CD14-positive monocyte (primary cell): Measurements from ENCODE around the gene AURKAIP1. TPM values are rescaled to one million over a fixed set of nuclear protein-coding genes. Genes with fewer than 3 reads are reported as not detected.
A peak's percentile ranks its signal among the peaks of the same experiment; 100 is the strongest.

Source experiments
- DNase-seq, 3 donors: peaks; one replicate each; pipeline ENCODE4 v3.0.0-alpha.2; 2011 to 2022
- H2AFZ ChIP-seq: 2 replicates; pipeline ENCODE4 v1.6.0; 2012; ENCODE audit warnings: mild to moderate bottlenecking, low read depth, low read length, inconsistent platforms; ENCODE audit not compliant: insufficient read depth, poor library complexity, severe bottlenecking
- H3K27ac ChIP-seq, 2 donors: 1 replicate in 1 of 2; 2 replicates in 1 of 2; pipeline ENCODE4 v1.5.1; 2012 to 2013; ENCODE audit warnings: low read length in 2 of 2, control low read depth in 1 of 2, inconsistent platforms in 1 of 2, low read depth in 1 of 2, mild to moderate bottlenecking in 1 of 2
- H3K27me3 ChIP-seq, 2 donors: one replicate each; pipeline versions ENCODE4 v1.6.0 to v1.6.1; 2011 to 2013; ENCODE audit warnings: low read length in 2 of 2; ENCODE audit not compliant: control insufficient read depth in 2 of 2, insufficient read depth in 2 of 2
- H3K36me3 ChIP-seq, 2 donors: replicated peaks in 1 of 2; 1 replicate in 1 of 2; 2 replicates in 1 of 2; pipeline versions ENCODE4 v1.5.1 to v1.6.1; 2012 to 2013; ENCODE audit warnings: low read length in 2 of 2, control low read depth in 1 of 2, inconsistent platforms in 1 of 2, mild to moderate bottlenecking in 1 of 2; ENCODE audit not compliant: insufficient read depth in 2 of 2, control insufficient read depth in 1 of 2
- H3K4me1 ChIP-seq, 2 donors: 1 replicate in 1 of 2; 2 replicates in 1 of 2; pipeline versions ENCODE4 v1.5.1 to v1.6.1; 2012 to 2013; ENCODE audit warnings: low read length in 2 of 2, control low read depth in 1 of 2, inconsistent platforms in 1 of 2, mild to moderate bottlenecking in 1 of 2, moderate library complexity in 1 of 2; ENCODE audit not compliant: insufficient read depth in 2 of 2, control insufficient read depth in 1 of 2
- H3K4me2 ChIP-seq: replicated peaks from 2 replicates; pipeline ENCODE3; 2012; ENCODE audit warnings: low read length, moderate library complexity, mild to moderate bottlenecking; ENCODE audit not compliant: poor library complexity, severe bottlenecking; ENCODE audit errors: extremely low read depth
- H3K4me3 ChIP-seq, 3 experiments: fragments of 200-600 bp in 1 of 3; sonication (generic) in 1 of 3; replicated peaks in 1 of 3; 1 replicate in 2 of 3; 2 replicates in 1 of 3; pipeline ENCODE4 v1.5.1; 2011 to 2013; ENCODE audit warnings: low read length in 3 of 3, mild to moderate bottlenecking in 3 of 3, control low read depth in 2 of 3, low read depth in 2 of 3, inconsistent platforms in 1 of 3, moderate library complexity in 1 of 3
- H3K79me2 ChIP-seq: 2 replicates; pipeline ENCODE4 v1.6.0; 2012; ENCODE audit warnings: mild to moderate bottlenecking, control low read depth, inconsistent platforms, low read length, moderate library complexity; ENCODE audit not compliant: insufficient read depth
- H3K9ac ChIP-seq: 2 replicates; pipeline ENCODE4 v1.6.0; 2017; ENCODE audit warnings: low read length, mild to moderate bottlenecking; ENCODE audit not compliant: insufficient read depth, poor library complexity, severe bottlenecking
- H3K9me3 ChIP-seq, 2 donors: replicated peaks in 1 of 2; 1 replicate in 1 of 2; 2 replicates in 1 of 2; pipeline versions ENCODE4 v1.5.1 to v1.6.1; 2012 to 2013; ENCODE audit warnings: low read length in 2 of 2, control low read depth in 1 of 2; ENCODE audit not compliant: control insufficient read depth in 1 of 2, insufficient read depth in 1 of 2
- H4K20me1 ChIP-seq: 2 replicates; pipeline ENCODE4 v1.6.0; 2012; ENCODE audit warnings: mild to moderate bottlenecking, low read length, control low read depth, moderate library complexity; ENCODE audit not compliant: insufficient read depth
- H3K27ac Mint-ChIP-seq, 7 donors: one replicate each; pipeline ENCODE4 v1.8.0; 2020; ENCODE audit warnings: mild to moderate bottlenecking in 7 of 7, mixed read lengths in 7 of 7, moderate library complexity in 6 of 7, inconsistent platforms in 2 of 7
- H3K27me3 Mint-ChIP-seq, 3 donors: one replicate each; pipeline ENCODE4 v1.8.0; 2021 to 2022; ENCODE audit warnings: low read depth in 3 of 3, mild to moderate bottlenecking in 3 of 3, mixed read lengths in 3 of 3, moderate library complexity in 3 of 3, inconsistent platforms in 1 of 3
- H3K36me3 Mint-ChIP-seq, 2 donors: one replicate each; pipeline ENCODE4 v1.8.0; 2020; ENCODE audit warnings: mixed read lengths in 2 of 2, inconsistent platforms in 1 of 2, mild to moderate bottlenecking in 1 of 2
- H3K4me1 Mint-ChIP-seq: one replicate; pipeline ENCODE4 v1.8.0; 2020; ENCODE audit warnings: mild to moderate bottlenecking, mixed read lengths
- H3K4me3 Mint-ChIP-seq, 2 donors: one replicate each; pipeline ENCODE4 v1.8.0; 2020; ENCODE audit warnings: mild to moderate bottlenecking in 2 of 2, mixed read lengths in 2 of 2, moderate library complexity in 1 of 2
- H3K9me3 Mint-ChIP-seq, 7 donors: one replicate each; pipeline ENCODE4 v1.8.0; 2020 to 2022; ENCODE audit warnings: mixed read lengths in 7 of 7, mild to moderate bottlenecking in 6 of 7, moderate library complexity in 6 of 7, inconsistent platforms in 2 of 7
- CTCF ChIP-seq: fragments of 200-600 bp; IDR thresholded peaks from one replicate; pipeline ENCODE4 v1.8.0; 2022; ENCODE audit warnings: antibody characterized with exemption, mild to moderate bottlenecking
- WGBS: methylation state at CpG from one replicate; pipeline ENCODE4 v1.1.5; 2013; ENCODE audit warnings: missing lambda C conversion rate; ENCODE audit not compliant: insufficient coverage; 5-methylcytosine and 5-hydroxymethylcytosine counted together
- intact Hi-C, 2 donors: fragments of 100-400 bp; cut with micrococcal nuclease; formaldehyde crosslinking; loops; one replicate each; pipeline versions ENCODE4 v1.15.0 to v1.15.1; 2023
- polyA plus RNA-seq, 3 donors: library from polyadenylated mRNA; depleted of rRNA in 1 of 3; unstranded in 2 of 3; stranded (reverse) in 1 of 3; fragments of 300-500 nt in 2 of 3; fragments of >200 nt in 1 of 3; fragmentation: Illumina TruSeq in 2 of 3; gene quantifications; 1 replicate in 2 of 3; 2 replicates in 1 of 3; pipeline ENCODE4 v1.2.3, GENCODE V29; 2012 to 2021

Gene AURKAIP1
- polyA plus RNA-seq, 3 donors, result 59.1 to 160 (median 134) TPM

GRCh38 chr1:1343811-1344421 is 31.1 kb downstream of the AURKAIP1 start:
- peaks cover 16 to 29% of the 10 kb centered on the region in 2 donors for H3K36me3 Mint-ChIP-seq

DNA sequence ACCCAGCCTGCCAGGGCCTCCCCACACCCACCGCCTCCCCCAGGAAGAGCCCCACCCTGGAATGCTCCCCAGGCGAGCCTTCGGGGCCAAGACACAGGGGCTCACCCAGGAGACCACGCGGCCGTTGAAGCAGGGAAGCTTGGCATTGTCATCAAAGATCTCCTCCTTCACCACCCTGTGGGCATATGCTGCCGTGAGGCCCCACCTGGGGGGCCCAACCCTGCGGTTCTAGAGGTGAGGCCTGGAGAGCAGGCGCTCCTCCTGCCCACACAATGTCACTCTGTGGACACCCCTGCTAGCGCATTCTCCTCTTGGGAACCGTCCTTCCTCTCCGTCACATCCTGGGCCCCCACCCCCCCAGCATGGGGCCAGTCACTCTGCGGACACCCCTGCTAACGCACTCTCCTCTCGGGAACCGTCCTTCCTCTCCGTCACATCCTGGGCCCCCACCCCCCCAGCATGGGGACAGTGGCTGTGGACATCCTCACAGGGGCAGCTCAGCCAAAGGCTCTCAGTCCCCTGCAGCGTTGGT is 32.4 kb downstream of the AURKAIP1 start:
- no peaks in the 10 kb centered on the region for H3K27me3 ChIP-seq
- intact Hi-C loops, result no loop called here
- H3K9me3 ChIP-seq, result no peaks in the 10 kb centered on the region
- no peak for TF ChIP-seq CTCF
- H3K9ac ChIP-seq, result no peak overlapping the region
- peaks cover 2 to 6% of the 10 kb centered on the region in 2 donors for H3K4me1 ChIP-seq
- H3K4me3 ChIP-seq, result no peak overlapping the region
- peaks cover 4 to 29% of the 10 kb centered on the region in 2 donors for H3K36me3 ChIP-seq
- H2AFZ ChIP-seq, result no peak overlapping the region
- WGBS, result 90% methylated on average over 15 of the region's 18 CpGs
- peaks cover 38% of the 10 kb centered on the region for H4K20me1 ChIP-seq
- no peak overlapping the region for H3K4me2 ChIP-seq
- H3K27ac ChIP-seq, result no peak overlapping the region
- Mint-ChIP-seq H3K4me3 (no peak overlapping the region), H3K36me3 (peaks cover 21 to 40% of the 10 kb centered on the region in 2 donors), H3K27me3 (peaks cover 2 to 6% (median 4%) of the 10 kb centered on the region in 3 donors), H3K9me3 (peaks cover 0 to 1% (median 0%) of the 10 kb centered on the region in 7 donors), H3K4me1 (peaks cover 9% of the 10 kb centered on the region), H3K27ac (peak overlapping the region in 1 of 7 donors; percentile 75)
- no peak for DNase-seq
- peaks cover 20% of the 10 kb centered on the region for H3K79me2 ChIP-seq

More at GRCh38 chr1:1343811-1344421, 31.1 kb downstream of the AURKAIP1 start:
- H3K27me3 ChIP-seq, result no peaks in the 10 kb centered on the region
- peaks cover 28% of the 10 kb centered on the region for H3K79me2 ChIP-seq
- Mint-ChIP-seq H3K4me3 (no peak overlapping the region), H3K27ac (peak overlapping the region in 1 of 7 donors; percentile 40), H3K9me3 (peaks cover 0 to 1% (median 0%) of the 10 kb centered on the region in 7 donors), H3K27me3 (peaks cover 2 to 11% (median 6%) of the 10 kb centered on the region in 3 donors), H3K4me1 (peaks cover 16% of the 10 kb centered on the region)
- peaks cover 11 to 17% of the 10 kb centered on the region in 2 donors for H3K4me1 ChIP-seq
- peaks cover 44% of the 10 kb centered on the region for H4K20me1 ChIP-seq
- no peak overlapping the region for H3K4me2 ChIP-seq
- no peak overlapping the region for H3K9ac ChIP-seq
- no peak overlapping the region for H3K27ac ChIP-seq
- H2AFZ ChIP-seq, result no peak overlapping the region
- no peak overlapping the region for H3K4me3 ChIP-seq
- H3K9me3 ChIP-seq, result no peaks in the 10 kb centered on the region
- DNase-seq, result no peak
- 92% methylated on average over 24 of the region's 24 CpGs for WGBS
- H3K36me3 ChIP-seq, result peaks cover 2 to 21% of the 10 kb centered on the region in 2 donors
- TF ChIP-seq CTCF, result no peak
- intact Hi-C loops, result no loop called here
